BJ (cell line): ENCODE measurements around the gene SLC9A2. TPM values are rescaled to one million over a fixed set of nuclear protein-coding genes. Genes with fewer than 3 reads are reported as not detected.

Source experiments
- CTCF ChIA-PET: fragments of 350-600 bp; formaldehyde crosslinking; extraction: SDS; loops from one replicate; lab custom pipeline; 2021; ENCODE audit warnings: antibody characterized with exemption, inconsistent platforms; lab: Yijun Ruan, JAX
- POLR2A ChIA-PET: fragments of 300-600 bp; sonication (Branson Sonifier 250); formaldehyde crosslinking; extraction: SDS; loops from one replicate; lab custom pipeline; 2021; ENCODE audit warnings: antibody characterized with exemption; lab: Charles Lee
- DNase-seq: peaks from one replicate; pipeline ENCODE4 v3.0.0-alpha.2; 2011; ENCODE audit warnings: low read depth
- H3K27me3 ChIP-seq: 2 replicates; pipeline ENCODE4 v1.6.0; 2011; ENCODE audit warnings: low read length; ENCODE audit not compliant: control insufficient read depth, insufficient read depth
- H3K36me3 ChIP-seq: 2 replicates; pipeline ENCODE4 v1.5.1; 2011; ENCODE audit warnings: low read length; ENCODE audit not compliant: control insufficient read depth, insufficient read depth
- H3K4me3 ChIP-seq: 2 replicates; pipeline ENCODE4 v1.5.1; 2011; ENCODE audit warnings: low read depth, mild to moderate bottlenecking, control low read depth, low read length
- CTCF ChIP-seq: IDR thresholded peaks from 2 replicates; pipeline ENCODE4 v1.5.1; 2011; ENCODE audit warnings: low read depth, mild to moderate bottlenecking, control low read depth, inconsistent platforms, low read length, moderate library complexity; ENCODE audit not compliant: insufficient read depth
- polyA plus RNA-seq: library from polyadenylated mRNA; depleted of rRNA; stranded (reverse); fragments of >200 nt; gene quantifications from 2 replicates; pipeline ENCODE4 v1.2.3, GENCODE V29; 2011

The SLC9A2 gene
- polyA plus RNA-seq, 1 experiment, result not detected

DNA sequence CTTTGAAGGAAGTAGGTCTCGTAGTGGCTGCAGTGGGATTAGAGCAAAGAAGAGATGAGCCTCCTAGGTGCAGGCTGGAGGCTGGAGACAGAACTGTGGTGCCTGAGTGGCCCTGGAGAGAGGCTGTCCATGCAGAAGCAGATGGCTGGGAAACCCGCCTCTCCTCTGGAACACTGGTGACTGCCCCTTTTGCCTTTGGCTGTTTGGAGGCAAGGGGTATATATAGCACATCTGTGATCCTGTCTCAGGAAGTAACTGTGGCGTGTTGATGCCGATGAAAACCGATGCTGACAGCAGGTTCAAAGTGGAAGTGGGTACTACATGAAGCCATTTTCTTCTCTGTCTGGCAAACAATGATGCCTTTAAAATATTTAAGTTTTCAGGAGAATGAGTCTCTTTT lies 43.5 kb downstream of the SLC9A2 start:
- ChIA-PET POLR2A (no interaction called here), CTCF (no interaction called here)
- no peaks in the 10 kb centered on the region for H3K36me3 ChIP-seq
- H3K4me3 ChIP-seq, result no peak overlapping the region
- no peaks in the 10 kb centered on the region; the same call in 1 of the 2 replicates for H3K27me3 ChIP-seq
- no peak for TF ChIP-seq CTCF
- no peak for DNase-seq

DNA sequence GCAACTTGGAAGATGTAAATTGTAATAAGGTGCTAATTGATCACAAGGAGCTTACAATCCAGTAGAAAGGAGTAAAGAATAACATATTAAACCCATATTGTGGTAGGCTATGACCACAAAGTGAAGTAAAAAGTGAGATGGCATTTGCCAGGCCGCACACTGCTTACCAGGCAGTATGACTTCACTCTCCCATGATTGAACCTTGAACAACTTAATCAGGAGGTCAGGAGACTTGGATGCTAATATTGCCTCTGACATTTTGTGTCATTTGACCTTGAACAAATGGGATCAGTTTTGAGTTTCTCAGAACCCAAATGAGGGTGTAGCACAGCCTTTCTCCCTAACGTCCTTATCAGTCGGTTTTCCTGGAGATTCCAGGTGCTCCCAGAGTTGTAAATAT lies 44.0 kb downstream of the SLC9A2 start:
- TF ChIP-seq CTCF, result no peak
- Histone ChIP-seq H3K27me3 (no peaks in the 10 kb centered on the region; the same call in 1 of the 2 replicates), H3K4me3 (no peak overlapping the region), H3K36me3 (no peaks in the 10 kb centered on the region)
- no peak for DNase-seq
- CTCF ChIA-PET, result no interaction called here
- POLR2A ChIA-PET, result no interaction called here

DNA sequence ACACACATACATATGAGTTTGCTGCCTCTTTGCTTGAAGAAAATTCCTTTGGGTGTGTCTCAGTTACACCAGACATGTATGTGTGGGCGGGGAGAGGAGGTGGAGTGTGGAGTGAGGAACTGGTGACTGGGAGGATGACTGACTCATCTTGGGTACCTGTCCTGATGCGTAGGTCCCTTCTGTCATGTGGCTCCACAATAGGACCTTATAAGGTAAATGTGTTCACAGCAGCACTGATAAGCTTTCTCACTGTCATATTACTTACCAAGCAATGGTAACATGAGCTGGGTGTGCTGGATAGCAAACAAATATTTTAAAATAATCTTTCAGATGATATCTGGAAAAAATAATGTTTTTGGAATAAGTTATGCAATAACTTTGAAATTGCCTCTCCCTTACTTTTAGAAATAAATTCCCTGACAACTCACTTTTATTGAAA lies 45.1 kb downstream of the SLC9A2 start:
- H3K36me3 ChIP-seq, result no peaks in the 10 kb centered on the region
- DNase-seq, result no peak
- no peak overlapping the region for H3K4me3 ChIP-seq
- CTCF ChIA-PET, result interaction anchor here (1.0 kb wide), 1 partner anchor 11 kb away, joined by 3 read pairs; no protein-coding TSS in a partner anchor
- POLR2A ChIA-PET, result no interaction called here
- TF ChIP-seq CTCF, result no peak
- H3K27me3 ChIP-seq, result no peaks in the 10 kb centered on the region; the same call in 1 of the 2 replicates

DNA sequence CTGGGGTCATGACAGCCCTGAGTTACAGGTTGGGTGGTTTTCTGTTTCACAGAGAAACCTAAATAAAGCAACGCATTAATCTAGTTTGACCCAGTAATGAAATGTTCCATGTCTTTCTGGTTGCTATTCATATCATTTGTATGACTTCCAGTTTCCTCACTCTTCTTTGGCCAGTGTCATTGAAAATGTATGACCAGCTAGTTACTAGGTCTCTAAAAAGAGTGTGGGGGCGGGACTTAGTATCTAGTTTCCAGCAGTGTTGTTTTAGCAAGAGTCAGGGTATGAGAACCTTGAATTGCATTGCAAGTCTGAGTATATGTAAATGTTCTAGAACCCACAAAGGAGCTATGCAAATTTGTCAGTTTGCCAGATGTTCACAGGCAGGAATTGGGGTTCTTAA lies 47.7 kb downstream of the SLC9A2 start:
- no peak overlapping the region for H3K4me3 ChIP-seq
- DNase-seq, result no peak
- no peak for TF ChIP-seq CTCF
- ChIA-PET POLR2A (no interaction called here), CTCF (no interaction called here)
- H3K36me3 ChIP-seq, result no peaks in the 10 kb centered on the region
- no peaks in the 10 kb centered on the region for H3K27me3 ChIP-seq

GRCh38 chr2:102668171-102668570 lies 48.8 kb downstream of the SLC9A2 start:
- TF ChIP-seq CTCF, result no peak
- H3K27me3 ChIP-seq, result no peaks in the 10 kb centered on the region
- no peak for DNase-seq
- POLR2A ChIA-PET, result no interaction called here
- H3K4me3 ChIP-seq, result no peak overlapping the region
- CTCF ChIA-PET, result no interaction called here
- H3K36me3 ChIP-seq, result no peaks in the 10 kb centered on the region
